OCI-LY7 (cell line): ENCODE measurements around the gene MZB1. TPM values are rescaled to one million over a fixed set of nuclear protein-coding genes. Genes with fewer than 3 reads are reported as not detected.

ENCODE experiments used
- BruUV-seq: library from RNA; stranded (reverse); fragments of 400-500 nt; replicated peaks from 2 replicates; lab custom pipeline; 2021; lab: Mats Ljungman, UMichigan
- CTCF ChIA-PET: fragments of 300-600 bp; sonication (Branson Sonifier 250); formaldehyde crosslinking; loops from one replicate; lab custom pipeline; 2022; ENCODE audit warnings: antibody characterized with exemption; ENCODE audit not compliant: unreplicated experiment; lab: Charles Lee
- POLR2A ChIA-PET: fragments of 300-600 bp; sonication (Branson Sonifier 250); formaldehyde crosslinking; loops from one replicate; lab custom pipeline; 2022; ENCODE audit warnings: antibody characterized with exemption; lab: Charles Lee
- DNase-seq: peaks from one replicate; pipeline ENCODE4 v3.0.0-alpha.2; 2015; ENCODE audit warnings: low spot score
- H2AFZ ChIP-seq: fragments of 200-600 bp; sonication (generic), shearing (Covaris generic); 2 replicates; pipeline ENCODE4 v1.6.1; 2014; ENCODE audit warnings: mild to moderate bottlenecking, antibody characterized with exemption, low read length, moderate library complexity
- H3K27ac ChIP-seq: fragments of 200-600 bp; sonication (generic); 2 replicates; pipeline ENCODE4 v1.5.1; 2014; ENCODE audit warnings: mixed run types, low read depth, mild to moderate bottlenecking, moderate library complexity, low read length, inconsistent platforms; ENCODE audit not compliant: poor library complexity, severe bottlenecking
- H3K36me3 ChIP-seq: fragments of 200-600 bp; sonication (generic); 2 replicates; pipeline ENCODE4 v1.6.1; 2014; ENCODE audit warnings: mild to moderate bottlenecking, antibody characterized with exemption, low read length, moderate library complexity, mixed read lengths; ENCODE audit not compliant: insufficient read depth
- H3K4me1 ChIP-seq: fragments of 200-600 bp; sonication (generic); 2 replicates; pipeline ENCODE4 v1.5.1; 2014; ENCODE audit warnings: mild to moderate bottlenecking, low read length; ENCODE audit not compliant: insufficient read depth, poor library complexity, severe bottlenecking
- H3K4me2 ChIP-seq: fragments of 200-600 bp; sonication (generic); 2 replicates; pipeline ENCODE4 v1.6.1; 2014; ENCODE audit warnings: mild to moderate bottlenecking, low read length
- H3K4me3 ChIP-seq: fragments of 200-600 bp; sonication (generic); 2 replicates; pipeline ENCODE4 v1.5.1; 2014; ENCODE audit warnings: mild to moderate bottlenecking, low read depth, low read length; ENCODE audit not compliant: poor library complexity, severe bottlenecking
- H3K79me2 ChIP-seq: fragments of 200-600 bp; sonication (generic); 2 replicates; pipeline ENCODE4 v1.6.1; 2016; ENCODE audit warnings: low read depth, mild to moderate bottlenecking, low read length, moderate library complexity, mixed read lengths; ENCODE audit not compliant: insufficient read depth
- H3K9me2 ChIP-seq: fragments of 200-600 bp; sonication (generic); 2 replicates; pipeline ENCODE4 v1.6.1; 2016; ENCODE audit warnings: mild to moderate bottlenecking, low read length, mixed read lengths; ENCODE audit not compliant: insufficient read depth
- H3K9me3 ChIP-seq: fragments of 200-600 bp; sonication (generic); 2 replicates; pipeline ENCODE4 v1.6.1; 2014; ENCODE audit warnings: mild to moderate bottlenecking, mixed run types, low read length, mixed read lengths
- H4K20me1 ChIP-seq: fragments of 200-600 bp; sonication (generic); 2 replicates; pipeline ENCODE4 v1.6.1; 2014; ENCODE audit warnings: mild to moderate bottlenecking, antibody characterized with exemption, low read length, moderate library complexity, mixed read lengths; ENCODE audit not compliant: insufficient read depth
- CTCF ChIP-seq: fragments of 200-600 bp; sonication (generic); conservative IDR thresholded peaks from 2 replicates; pipeline ENCODE4 v1.5.1; 2014; ENCODE audit warnings: mild to moderate bottlenecking, antibody characterized with exemption, low read length, moderate library complexity, mixed read lengths
- EZH2phosphoT487 ChIP-seq: fragments of 200-600 bp; sonication (generic); IDR thresholded peaks from 2 replicates; pipeline ENCODE4 v1.6.1; 2018; ENCODE audit warnings: low read depth, borderline replicate concordance, mild to moderate bottlenecking, mixed run types, antibody characterized with exemption, low read length, moderate library complexity, mixed read lengths
- intact Hi-C: fragments of 100-400 bp; cut with micrococcal nuclease; formaldehyde crosslinking; loops from one replicate; pipeline ENCODE4 v1.10.0; 2022; ENCODE audit not compliant: unreplicated experiment
- total RNA-seq, 2 experiments: library from RNA; depleted of rRNA in 1 of 2; stranded (reverse); fragments of >200 nt in 1 of 2; shearing (Covaris generic) in 1 of 2; gene quantifications; 2 replicates each; pipeline ENCODE4 v1.2.3, GENCODE V29; 2014 to 2022

The MZB1 gene
- total RNA-seq, 2 experiments from 2014 or later: 727 to 1,014 TPM

- TF ChIP-seq CTCF (no peak), EZH2phosphoT487 (no peak)
- Histone ChIP-seq H4K20me1 (peaks cover 1% of the 10 kb centered on the region; the same call in 1 of the 2 replicates), H3K79me2 (peaks cover 58% of the 10 kb centered on the region), H3K4me2 (peak overlapping the region; percentile 99), H3K27ac (peak overlapping the region; percentile 90), H3K9me3 (no peaks in the 10 kb centered on the region), H3K9me2 (no peaks in the 10 kb centered on the region), H3K36me3 (peaks cover 55% of the 10 kb centered on the region), H3K4me3 (peak overlapping the region; percentile 79), H2AFZ (peak overlapping the region; percentile 5; the same call in 1 of the 2 replicates), H3K4me1 (peaks cover 68% of the 10 kb centered on the region)
- CTCF ChIA-PET: interaction anchor here (0.7 to 2.2 kb wide), 4 partner anchors 11 to 170 kb away, joined by 3 to 12 read pairs (median 4); partner anchors contain the start of genes PAIP2 and SPATA24
- BruUV-seq: no TSS peak
- intact Hi-C loops: loop anchor here (1.0 to 5.0 kb wide), 6 partner anchors 8 to 814 kb away; partner anchors contain the start of genes HSPA9, PAIP2 and SLC23A1
- POLR2A ChIA-PET: interaction anchor here (0.6 to 1.6 kb wide), 10 partner anchors 9 to 260 kb away, joined by 3 to 7 read pairs (median 4); partner anchors contain the start of genes SIL1 and SLC23A1
- DNase-seq: peak; percentile 76
These were observed 2.0 kb upstream of the MZB1 start for GRCh38 chr5:139391570-139392323.

DNA sequence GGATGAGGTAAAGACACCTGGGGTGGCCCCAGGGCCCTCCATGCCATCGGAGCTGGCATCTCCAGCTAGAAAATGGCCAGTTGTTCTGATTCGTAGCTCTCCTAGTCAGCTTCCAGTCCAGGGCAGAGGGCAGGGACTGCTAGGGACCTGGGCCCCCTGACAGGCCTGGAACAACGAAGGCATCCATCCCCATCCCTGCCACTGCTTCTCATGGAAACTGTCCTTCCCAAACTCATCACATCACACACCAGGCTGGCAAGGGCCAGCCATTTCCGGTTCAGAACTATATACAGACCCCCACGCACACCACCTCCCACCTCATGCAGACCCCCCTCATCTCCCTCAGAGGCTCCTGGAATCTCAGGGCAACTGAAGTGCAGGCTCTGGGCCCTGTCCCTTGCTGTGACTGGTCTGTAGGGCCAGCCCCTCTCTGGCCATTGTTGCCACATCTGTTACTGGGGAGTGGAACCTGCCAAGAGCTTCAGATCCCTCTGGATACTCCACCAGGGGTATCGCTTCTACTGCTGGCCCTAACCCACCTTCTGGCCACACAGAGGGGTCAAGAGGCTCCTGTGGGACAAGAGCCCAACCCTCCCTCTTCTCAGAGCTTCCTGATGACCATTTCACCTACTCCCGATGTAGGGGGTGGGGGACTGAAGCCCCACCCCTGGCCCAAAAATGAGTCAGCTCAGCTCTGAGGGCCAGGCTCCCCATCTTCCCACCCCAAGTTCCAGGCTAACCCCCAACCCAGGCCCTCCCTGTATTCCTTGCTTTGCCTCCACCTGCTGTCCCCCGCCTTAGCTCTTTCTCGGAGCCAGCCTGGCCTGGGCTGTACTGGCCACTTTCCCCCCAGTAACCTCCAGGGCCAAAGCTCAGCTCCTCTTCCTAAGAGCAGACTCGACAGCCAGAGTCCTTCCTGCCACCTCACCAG lies 1.2 kb upstream of the MZB1 start:
- Histone ChIP-seq H2AFZ (no peak overlapping the region; the same call in 1 of the 2 replicates), H3K4me2 (peak overlapping the region; percentile 99), H4K20me1 (peaks cover 7% of the 10 kb centered on the region; the same call in 1 of the 2 replicates), H3K79me2 (peaks cover 66% of the 10 kb centered on the region), H3K4me1 (peaks cover 68% of the 10 kb centered on the region), H3K36me3 (peaks cover 55% of the 10 kb centered on the region), H3K9me3 (no peaks in the 10 kb centered on the region), H3K27ac (peak overlapping the region; percentile 90), H3K9me2 (no peaks in the 10 kb centered on the region), H3K4me3 (peak overlapping the region; percentile 79)
- no peak for TF ChIP-seq EZH2phosphoT487
- intact Hi-C loops: loop anchor here (5.0 kb wide), 2 partner anchors 114 to 814 kb away; partner anchors contain the start of gene HSPA9
- no peak for DNase-seq
- ChIA-PET CTCF (interaction anchor here (0.7 to 2.2 kb wide), 6 partner anchors 12 to 175 kb away, joined by 3 to 12 read pairs (median 4); partner anchors contain the start of genes PAIP2 and SPATA24), POLR2A (interaction anchor here (0.5 to 1.6 kb wide), 11 partner anchors 8 to 261 kb away, joined by 3 to 7 read pairs (median 4); partner anchors contain the start of genes PAIP2, SIL1 and SLC23A1)
- no TSS peak for BruUV-seq
